Superior temporal gyrus (tissue), 1 donor: ENCODE results near the gene SUN5.

Source experiments
- DNase-seq: peaks from one replicate; pipeline ENCODE4 v3.0.0-alpha.2; 2016; ENCODE audit errors: extremely low spot score

SUN5 gene

GRCh38 chr20:33026779-33027759 is 22.8 kb upstream of the SUN5 start:
- DNase-seq: no peak

- no peak for DNase-seq
Measured at GRCh38 chr20:33026072-33026778, 22.0 kb upstream of the SUN5 start.

GRCh38 chr20:33025318-33025876 is 21.2 kb upstream of the SUN5 start:
- DNase-seq: no peak

- no peak for DNase-seq
Measured at GRCh38 chr20:33024609-33025317, 20.5 kb upstream of the SUN5 start.

GRCh38 chr20:33024243-33024560 is 20.0 kb upstream of the SUN5 start:
- no peak for DNase-seq

- no peak for DNase-seq
Measured at GRCh38 chr20:33023439-33024242, 19.4 kb upstream of the SUN5 start.

- no peak for DNase-seq
Measured at GRCh38 chr20:33022694-33023438, 18.6 kb upstream of the SUN5 start.

- no peak for DNase-seq
Measured at GRCh38 chr20:33022289-33022688, 18.1 kb upstream of the SUN5 start.

- DNase-seq: no peak
Measured at GRCh38 chr20:33021879-33022278, 17.6 kb upstream of the SUN5 start.

- no peak for DNase-seq
Measured at GRCh38 chr20:33020278-33021161, 16.3 kb upstream of the SUN5 start.

- no peak for DNase-seq
Measured at GRCh38 chr20:33019465-33020277, 15.4 kb upstream of the SUN5 start.

- DNase-seq: no peak
Measured at GRCh38 chr20:33018169-33018931, 14.1 kb upstream of the SUN5 start.

GRCh38 chr20:33017542-33017941 is 13.3 kb upstream of the SUN5 start:
- no peak for DNase-seq

GRCh38 chr20:33016581-33017109 is 12.4 kb upstream of the SUN5 start:
- no peak for DNase-seq

GRCh38 chr20:33015700-33016580 is 11.7 kb upstream of the SUN5 start:
- no peak for DNase-seq

- no peak for DNase-seq
Measured at GRCh38 chr20:33015114-33015484, 10.9 kb upstream of the SUN5 start.
